ENCODE data around the gene GRM7. TPM values are rescaled to one million over a fixed set of nuclear protein-coding genes. Genes with fewer than 3 reads are reported as not detected.

Gene GRM7
- total RNA-seq, 1 experiment from 2014 or later = 0.04 TPM

DNA sequence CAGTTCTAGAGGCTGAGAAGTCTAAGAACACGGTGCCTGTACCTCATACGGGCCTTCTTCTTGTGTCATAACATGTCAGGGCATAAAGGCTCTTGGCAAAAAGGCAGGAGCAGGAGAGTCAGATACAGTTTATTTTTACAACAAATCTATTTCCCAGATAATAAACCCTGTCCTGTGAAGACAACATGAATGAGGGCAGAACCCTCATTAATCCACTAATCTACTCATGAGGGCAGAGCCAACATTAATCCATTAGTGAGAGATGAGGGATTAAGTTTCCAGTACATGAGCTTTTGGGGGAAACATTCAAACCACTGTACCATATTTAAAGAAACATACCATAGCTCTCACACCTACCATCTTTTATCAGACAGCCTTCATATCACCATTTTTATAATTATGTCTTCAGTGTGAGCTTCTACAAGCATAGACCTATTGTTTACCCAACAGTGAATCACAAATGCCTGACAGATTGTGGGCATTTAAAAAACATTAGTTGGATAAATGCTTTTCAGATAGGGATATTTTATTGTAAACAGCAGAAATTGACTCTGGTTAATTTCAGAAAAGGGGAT, 645.8 kb downstream of the GRM7 start:
- no peak overlapping the region for H3K27ac ChIP-seq

DNA sequence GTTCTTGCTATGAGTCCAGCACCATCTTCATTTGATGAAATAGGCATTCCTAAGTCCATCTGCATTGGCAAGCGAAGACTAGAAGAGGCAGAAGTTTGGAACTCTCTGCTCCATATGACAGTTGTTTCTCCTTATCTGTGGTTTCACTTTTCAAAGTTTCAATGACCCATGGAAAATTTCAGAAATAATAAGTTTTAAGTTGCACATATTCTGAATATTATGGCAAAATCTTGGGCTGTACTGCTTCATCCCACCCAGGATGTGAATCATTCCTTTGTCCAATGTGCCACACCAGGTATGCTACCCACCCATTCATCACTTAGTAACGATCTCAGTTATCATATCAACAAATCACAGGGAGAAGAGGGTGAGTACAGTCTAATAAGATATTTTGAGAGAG, 647.9 kb downstream of the GRM7 start:
- Histone ChIP-seq H3K4me1 (peaks cover 24% of the 10 kb centered on the region), H3K9me3 (replicated peaks) (peaks cover 8% of the 10 kb centered on the region), H3K27ac (0 out of 2 replicates have a peak overlapping the region, but pooled peaks have one; percentile 18), H3K4me3 (no peak overlapping the region), H3K36me3 (no peaks in the 10 kb centered on the region), H3K27me3 (no peaks in the 10 kb centered on the region)
- DNase-seq = no peak

More for the DNA sequence above, 645.8 kb downstream of the GRM7 start:
- DNase-seq = no peak
- Histone ChIP-seq H3K4me3 (no peak overlapping the region), H3K36me3 (no peaks in the 10 kb centered on the region), H3K9me3 (replicated peaks) (peaks cover 11% of the 10 kb centered on the region), H3K4me1 (peaks cover 24% of the 10 kb centered on the region), H3K27me3 (no peaks in the 10 kb centered on the region)

DNA sequence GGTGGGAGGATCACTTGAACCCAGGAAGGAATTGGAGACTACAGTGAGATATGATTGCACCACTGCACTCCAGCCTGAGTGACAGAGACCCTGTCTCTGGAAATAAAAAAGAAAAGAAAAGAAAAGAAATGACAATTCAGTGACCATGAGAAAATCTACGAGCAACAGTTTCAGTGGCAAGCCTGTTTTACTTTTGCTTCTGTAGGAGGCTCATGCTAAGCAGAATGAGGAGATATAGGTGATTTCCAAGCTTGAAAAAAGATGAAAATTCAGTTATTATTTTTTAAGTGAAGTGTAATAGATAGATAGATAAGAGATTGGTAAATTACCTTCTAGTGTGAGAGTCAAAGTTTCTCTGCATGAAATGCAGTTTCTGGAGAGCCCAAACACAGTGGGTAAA, 651.1 kb downstream of the GRM7 start:
- no peak overlapping the region for H3K27ac ChIP-seq
- H3K9me3 ChIP-seq (replicated peaks) = no peaks in the 10 kb centered on the region
- H3K4me3 ChIP-seq = no peak overlapping the region

DNA sequence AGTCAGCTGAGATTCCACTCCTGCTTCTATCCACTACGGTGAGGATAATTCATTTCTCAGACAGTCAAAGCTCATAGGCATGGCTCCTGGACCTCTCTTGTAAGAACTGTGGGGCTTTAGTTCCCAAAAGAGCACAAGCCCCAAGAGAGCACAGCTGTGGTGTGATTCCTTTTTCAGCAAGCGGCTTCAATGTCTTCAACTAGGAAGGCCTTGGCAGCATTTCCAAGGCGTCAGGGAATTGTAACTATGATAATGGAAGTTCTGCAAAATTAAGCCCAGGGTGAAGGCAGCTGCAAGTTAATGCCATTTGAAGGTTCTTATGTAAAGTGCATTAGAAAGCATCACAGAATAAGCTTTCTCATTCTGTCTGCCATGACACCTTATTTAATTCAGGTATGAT, 657.1 kb downstream of the GRM7 start:
- peak; percentile 31 to 66 for DNase-seq
- Histone ChIP-seq H3K4me1 (peaks cover 30% of the 10 kb centered on the region), H3K27me3 (no peaks in the 10 kb centered on the region), H3K9me3 (replicated peaks) (no peaks in the 10 kb centered on the region; the same call in 1 of the 2 replicates), H3K4me3 (no peak overlapping the region), H3K27ac (peak overlapping the region; percentile 4; the same call in 1 of the 2 replicates), H3K36me3 (no peaks in the 10 kb centered on the region)

More for the DNA sequence above, 651.1 kb downstream of the GRM7 start:
- DNase-seq = no peak
- H3K27me3 ChIP-seq = no peaks in the 10 kb centered on the region
- no peaks in the 10 kb centered on the region for H3K36me3 ChIP-seq
- peaks cover 7% of the 10 kb centered on the region; the same call in 1 of the 2 replicates for H3K4me1 ChIP-seq

DNA sequence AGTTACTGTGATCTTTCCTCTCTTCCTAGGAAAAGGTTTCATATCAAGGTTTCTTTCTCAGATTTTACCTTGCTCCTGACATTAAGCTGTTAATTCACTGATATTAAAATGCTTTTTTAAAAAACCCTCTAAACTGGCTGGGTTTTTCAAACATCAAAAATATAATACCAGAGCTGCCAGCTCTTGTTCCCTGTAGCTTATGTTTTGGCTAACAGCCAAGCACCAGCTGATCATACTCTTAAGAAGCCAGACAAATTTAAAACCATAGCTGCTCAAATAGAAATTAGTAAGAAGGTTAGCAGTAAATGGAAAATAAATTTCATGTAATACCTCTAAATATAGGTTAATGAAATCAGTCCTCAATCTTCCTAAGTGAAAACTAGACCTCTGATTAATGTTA, 657.5 kb downstream of the GRM7 start:
- H3K36me3 ChIP-seq = no peaks in the 10 kb centered on the region
- no peak overlapping the region for H3K4me3 ChIP-seq
- no peaks in the 10 kb centered on the region; the same call in 1 of the 2 replicates for H3K9me3 ChIP-seq (replicated peaks)
- DNase-seq = peak; percentile 40 to 69
- H3K27me3 ChIP-seq = no peaks in the 10 kb centered on the region
- peaks cover 30% of the 10 kb centered on the region for H3K4me1 ChIP-seq
- peak overlapping the region; percentile 4; the same call in 1 of the 2 replicates for H3K27ac ChIP-seq

DNA sequence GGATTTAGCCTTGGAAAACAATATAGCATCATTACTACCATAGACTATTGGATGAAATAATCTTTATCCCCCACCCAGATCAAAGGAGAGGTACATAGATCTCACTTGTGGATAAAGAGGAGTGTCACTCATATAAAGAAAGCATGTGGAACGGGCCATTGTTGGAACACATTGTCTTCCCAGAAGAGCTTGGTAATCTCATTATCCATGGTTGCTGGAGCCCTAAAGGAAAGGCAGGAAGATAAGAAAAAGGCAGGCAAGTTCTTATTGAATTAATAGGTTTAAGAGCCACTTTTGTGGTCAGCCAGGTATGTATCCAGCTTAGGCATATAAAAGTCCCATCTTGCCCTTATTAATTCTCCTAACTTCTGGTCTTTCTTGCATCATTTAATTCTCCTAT, 659.1 kb downstream of the GRM7 start:
- Histone ChIP-seq H3K4me1 (peaks cover 30% of the 10 kb centered on the region), H3K9me3 (replicated peaks) (no peaks in the 10 kb centered on the region; the same call in 1 of the 2 replicates), H3K27me3 (no peaks in the 10 kb centered on the region), H3K4me3 (no peak overlapping the region), H3K36me3 (no peaks in the 10 kb centered on the region), H3K27ac (peak overlapping the region; percentile 9; the same call in 1 of the 2 replicates)
- DNase-seq = peak in 1 of 2 experiments; percentile 45

DNA sequence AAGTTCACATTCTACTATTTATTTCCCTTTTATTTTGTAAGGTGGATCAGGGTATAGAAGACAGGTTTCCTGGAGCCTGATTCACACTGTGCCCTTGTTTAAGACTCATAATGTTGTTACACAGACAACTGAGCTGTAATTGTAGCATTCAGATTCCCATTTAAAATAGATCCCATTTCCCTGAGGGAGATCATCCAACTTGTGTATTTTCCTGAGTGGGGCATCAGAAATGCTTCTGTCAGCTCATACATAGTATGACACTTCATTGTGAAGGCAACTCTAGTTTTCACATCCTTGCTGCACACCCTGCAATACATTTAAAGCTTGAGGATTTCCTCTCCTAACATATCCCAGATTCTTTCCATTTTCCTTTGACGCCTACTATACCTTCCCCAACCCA, 659.7 kb downstream of the GRM7 start:
- no peak for DNase-seq
- Histone ChIP-seq H3K27ac (peak overlapping the region; percentile 9; the same call in 1 of the 2 replicates), H3K27me3 (no peaks in the 10 kb centered on the region), H3K4me3 (no peak overlapping the region), H3K9me3 (replicated peaks) (no peaks in the 10 kb centered on the region; the same call in 1 of the 2 replicates), H3K4me1 (peaks cover 30% of the 10 kb centered on the region), H3K36me3 (no peaks in the 10 kb centered on the region)

DNA sequence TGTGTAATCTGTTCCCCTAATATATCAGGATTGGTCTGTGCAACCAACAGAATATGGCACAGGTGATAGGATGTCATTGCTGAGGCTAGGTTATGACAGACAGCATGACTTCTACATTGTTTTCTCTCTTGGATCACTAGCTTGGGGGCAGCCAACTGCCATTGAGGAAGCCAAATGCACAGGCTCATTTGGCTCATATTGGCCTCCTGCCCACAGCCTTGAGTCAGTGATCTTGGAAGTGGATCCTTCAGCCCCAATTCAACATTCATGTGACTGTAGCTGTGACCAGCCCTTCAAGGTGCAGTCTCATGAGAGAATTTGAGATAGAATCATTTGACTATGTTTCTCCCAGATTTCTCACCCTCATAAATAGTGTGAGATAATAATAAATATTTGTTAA, 675.6 kb downstream of the GRM7 start:
- H3K9me3 ChIP-seq (replicated peaks) = no peaks in the 10 kb centered on the region
- no peak overlapping the region for H3K4me3 ChIP-seq
- H3K27ac ChIP-seq = no peak overlapping the region
- no peak for DNase-seq
- H3K27me3 ChIP-seq = no peaks in the 10 kb centered on the region
- H3K4me1 ChIP-seq = no peaks in the 10 kb centered on the region
- no peaks in the 10 kb centered on the region for H3K36me3 ChIP-seq

DNA sequence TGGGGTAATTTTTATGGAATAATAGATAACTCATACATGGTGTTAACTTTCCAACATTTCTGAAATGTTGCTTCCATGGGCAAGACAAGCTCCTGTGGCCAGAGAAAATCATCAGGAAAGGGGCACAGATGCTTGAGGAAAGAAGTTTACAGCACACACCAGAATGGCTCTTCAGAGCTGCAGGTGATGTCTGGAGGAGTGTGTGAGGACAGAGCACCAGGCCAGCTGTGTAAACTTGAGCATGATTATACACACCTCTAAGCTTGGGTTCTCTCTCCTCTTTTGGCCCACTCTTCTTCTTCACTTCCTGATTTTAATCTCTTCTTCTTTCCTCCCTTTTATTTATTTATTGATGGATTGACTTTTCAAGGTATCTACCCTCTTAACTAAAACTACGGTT, 676.0 kb downstream of the GRM7 start:
- H3K9me3 ChIP-seq (replicated peaks) = no peaks in the 10 kb centered on the region
- no peaks in the 10 kb centered on the region for H3K36me3 ChIP-seq
- no peak overlapping the region for H3K27ac ChIP-seq
- no peaks in the 10 kb centered on the region for H3K27me3 ChIP-seq
- no peaks in the 10 kb centered on the region for H3K4me1 ChIP-seq
- no peak for DNase-seq
- H3K4me3 ChIP-seq = no peak overlapping the region

DNA sequence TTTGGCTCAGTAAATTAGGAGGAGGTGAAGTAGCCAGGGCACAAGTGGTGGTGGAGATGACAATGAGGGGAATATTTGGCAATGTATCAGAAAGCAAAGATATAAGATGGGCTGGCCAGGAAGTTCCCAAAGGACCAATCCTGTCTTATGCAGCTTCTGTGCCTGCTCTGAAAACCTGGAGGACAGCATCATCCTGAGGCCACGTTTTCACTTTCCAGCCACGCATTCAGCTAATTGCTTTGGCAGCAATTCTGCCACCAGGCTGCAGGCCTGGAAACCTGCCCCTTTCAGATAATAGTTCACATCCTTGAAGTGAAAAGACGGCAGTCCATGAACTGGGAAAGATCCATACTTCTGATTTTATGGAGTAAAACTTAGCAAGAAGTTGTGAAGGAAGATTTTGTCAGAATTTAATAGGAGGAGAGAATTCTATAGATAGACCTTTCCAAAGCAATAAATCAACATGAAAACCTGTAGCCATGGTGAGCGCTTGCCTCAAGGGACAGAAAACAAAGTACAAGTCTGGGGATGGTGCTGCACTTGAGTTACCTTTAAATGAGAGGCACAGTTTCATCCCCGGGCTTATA, 682.5 kb downstream of the GRM7 start:
- Histone ChIP-seq H3K27me3 (no peaks in the 10 kb centered on the region; the same call in 1 of the 2 replicates), H3K36me3 (no peaks in the 10 kb centered on the region)
- DNase-seq = no peak

DNA sequence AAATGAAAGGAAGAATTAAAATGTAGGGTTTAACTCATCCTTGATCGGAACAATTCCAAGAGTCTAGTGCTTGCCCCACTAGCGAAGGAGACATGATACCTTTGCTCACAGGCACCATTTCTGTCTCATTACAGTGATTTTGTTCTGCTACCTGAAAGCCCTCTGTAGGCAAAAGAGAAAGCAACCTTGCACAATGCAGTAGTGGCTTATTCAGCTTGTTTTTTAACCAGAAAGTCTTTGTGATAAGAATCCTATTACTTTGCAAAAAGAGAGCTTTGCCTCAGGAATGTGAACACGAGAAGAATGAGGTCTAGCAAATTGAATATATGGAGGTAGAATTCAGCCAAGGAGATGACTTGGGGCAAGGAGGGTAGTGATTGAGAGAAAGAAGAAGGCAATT, 684.4 kb downstream of the GRM7 start:
- no peak overlapping the region for H3K27ac ChIP-seq
- no peaks in the 10 kb centered on the region for H3K36me3 ChIP-seq
- no peak overlapping the region for H3K4me3 ChIP-seq
- H3K27me3 ChIP-seq = no peaks in the 10 kb centered on the region; the same call in 1 of the 2 replicates
- no peaks in the 10 kb centered on the region for H3K9me3 ChIP-seq (replicated peaks)
- no peaks in the 10 kb centered on the region for H3K4me1 ChIP-seq
- DNase-seq = no peak

More for the DNA sequence above, 682.5 kb downstream of the GRM7 start:
- Histone ChIP-seq H3K4me3 (no peak overlapping the region), H3K4me1 (no peaks in the 10 kb centered on the region), H3K27ac (no peak overlapping the region), H3K9me3 (replicated peaks) (no peaks in the 10 kb centered on the region)

DNA sequence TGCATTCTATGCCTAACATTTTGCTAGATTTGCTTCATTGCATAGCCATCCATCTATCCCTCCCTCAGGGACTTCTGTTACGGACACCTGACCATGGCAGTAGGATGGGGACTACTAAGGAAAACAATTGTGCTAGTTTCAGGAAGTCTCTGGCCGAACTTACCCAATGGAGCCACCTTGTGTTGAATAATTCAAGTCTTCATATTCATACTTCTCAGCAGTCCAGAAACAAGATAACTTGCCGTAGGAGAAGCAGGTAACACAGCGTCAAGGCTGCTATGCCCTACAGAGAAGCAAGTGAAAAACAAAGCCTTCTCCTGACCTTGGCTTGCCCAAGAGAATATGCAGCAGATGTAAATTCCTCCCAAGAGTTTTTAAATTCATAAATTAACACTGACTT, 685.3 kb downstream of the GRM7 start:
- peak; percentile 9 to 62 for DNase-seq
- H3K9me3 ChIP-seq (replicated peaks) = no peaks in the 10 kb centered on the region
- H3K27ac ChIP-seq = no peak overlapping the region
- H3K36me3 ChIP-seq = no peaks in the 10 kb centered on the region
- H3K4me3 ChIP-seq = no peak overlapping the region
- H3K4me1 ChIP-seq = no peaks in the 10 kb centered on the region
- H3K27me3 ChIP-seq = no peaks in the 10 kb centered on the region; the same call in 1 of the 2 replicates

DNA sequence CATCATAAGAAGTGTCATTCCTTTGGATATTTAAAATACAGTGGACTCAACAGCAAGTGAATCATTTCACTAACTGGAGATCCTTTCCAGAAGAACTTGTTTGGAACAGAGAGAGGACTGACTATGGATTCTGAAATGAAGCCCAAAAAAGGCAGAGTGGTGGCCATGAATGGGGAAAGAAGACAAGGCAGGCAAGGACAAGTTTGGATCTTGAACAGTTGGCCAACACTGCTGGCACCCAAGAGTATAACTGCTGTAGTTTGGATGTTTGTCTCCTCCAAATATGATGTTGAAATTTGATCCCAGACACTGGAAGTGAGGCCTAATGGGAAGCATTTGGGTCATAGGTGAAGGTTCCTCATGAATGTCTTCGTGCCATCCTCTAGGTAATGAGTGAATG, 686.9 kb downstream of the GRM7 start:
- H3K4me1 ChIP-seq = no peaks in the 10 kb centered on the region
- DNase-seq = no peak
- no peaks in the 10 kb centered on the region for H3K27me3 ChIP-seq
- no peaks in the 10 kb centered on the region for H3K9me3 ChIP-seq (replicated peaks)
- no peaks in the 10 kb centered on the region for H3K36me3 ChIP-seq
- no peak overlapping the region for H3K27ac ChIP-seq
- no peak overlapping the region for H3K4me3 ChIP-seq

DNA sequence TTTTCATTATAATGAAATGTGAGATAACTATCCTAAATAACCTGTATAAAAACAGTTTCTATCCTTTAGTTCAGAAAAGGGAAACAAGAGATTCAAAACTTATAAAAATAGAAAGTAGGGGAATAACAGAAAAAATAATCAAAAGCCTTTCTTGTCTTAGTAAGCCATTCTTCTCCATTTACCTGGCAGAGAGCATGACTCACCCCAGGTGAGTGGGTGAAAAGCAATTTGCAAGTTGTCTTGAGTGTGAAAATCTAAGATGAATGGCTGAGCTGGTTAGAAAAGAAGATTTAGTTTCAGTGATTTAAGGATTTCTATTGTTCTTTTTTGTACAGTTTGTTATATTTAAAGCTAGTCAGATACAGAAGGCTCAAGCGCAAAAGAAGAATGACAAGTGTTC, 702.0 kb downstream of the GRM7 start:
- Histone ChIP-seq H3K27ac (no peak overlapping the region), H3K36me3 (no peaks in the 10 kb centered on the region), H3K4me3 (no peak overlapping the region), H3K4me1 (no peaks in the 10 kb centered on the region), H3K27me3 (peaks cover 4% of the 10 kb centered on the region), H3K9me3 (replicated peaks) (no peaks in the 10 kb centered on the region)
- DNase-seq = no peak

DNA sequence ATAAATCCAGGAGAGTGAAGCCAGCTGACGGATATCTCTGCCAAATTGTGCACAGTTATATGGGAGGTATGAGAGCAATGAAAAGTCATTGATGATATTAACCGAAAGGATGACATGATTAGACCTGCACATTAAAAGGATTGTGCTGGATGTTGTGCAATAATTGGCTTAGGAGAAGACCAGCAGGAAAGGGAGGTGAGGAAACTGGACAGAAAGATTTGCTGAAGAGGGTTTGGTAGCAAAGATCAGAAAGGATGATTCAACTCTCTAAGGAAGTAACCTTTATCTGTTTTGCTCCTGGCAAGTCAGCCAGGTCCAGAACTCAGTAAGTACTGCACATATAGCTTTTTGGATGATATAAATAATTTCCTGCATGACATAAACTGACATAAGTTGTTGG, 704.7 kb downstream of the GRM7 start:
- Histone ChIP-seq H3K36me3 (no peaks in the 10 kb centered on the region), H3K9me3 (replicated peaks) (no peaks in the 10 kb centered on the region), H3K27me3 (no peaks in the 10 kb centered on the region; the same call in 1 of the 2 replicates), H3K27ac (no peak overlapping the region), H3K4me1 (no peaks in the 10 kb centered on the region), H3K4me3 (no peak overlapping the region)
- DNase-seq = no peak
